AG10803 (cell line): ENCODE results near the gene GATD1.

Experiments used
- DNase-seq: peaks from one replicate; pipeline ENCODE4 v3.0.0; 2010; ENCODE audit warnings: low read depth
- H3K4me3 ChIP-seq: 2 replicates; pipeline ENCODE4 v1.5.1; 2011; ENCODE audit warnings: mild to moderate bottlenecking, low read length, control low read depth
- CTCF ChIP-seq: conservative IDR thresholded peaks from 2 replicates; pipeline ENCODE4 v1.5.1; 2011; ENCODE audit warnings: mild to moderate bottlenecking, low read length, control low read depth, inconsistent platforms

Gene GATD1

GRCh38 chr11:777288-778255 lies at the start of gene GATD1:
GATD1 (minus strand) TSS chr11:777487; CDS start chr11:777462, 25 bp downstream.
- no peak for TF ChIP-seq CTCF
- H3K4me3 ChIP-seq = peak within 1 kb of the TSS; percentile 82
- peak; percentile 78 for DNase-seq

DNA sequence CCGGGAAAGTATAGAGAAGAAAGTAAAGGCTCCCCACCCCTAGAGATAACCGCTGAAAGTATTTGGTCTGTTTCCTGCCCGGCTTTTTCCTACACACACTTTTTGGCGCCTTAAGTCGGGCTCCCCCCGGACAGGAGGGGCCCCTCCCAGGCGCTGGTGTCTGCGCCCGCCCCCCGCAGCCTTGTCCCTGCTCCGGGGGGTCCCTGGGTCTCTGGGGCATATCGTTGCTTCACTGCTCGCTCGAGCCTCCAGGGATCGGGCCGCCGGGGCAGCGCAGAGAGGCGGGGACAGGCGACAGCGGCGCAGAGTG lies 49.5 kb upstream of the GATD1 start:
- no peak overlapping the region for H3K4me3 ChIP-seq
- DNase-seq = no peak

DNA sequence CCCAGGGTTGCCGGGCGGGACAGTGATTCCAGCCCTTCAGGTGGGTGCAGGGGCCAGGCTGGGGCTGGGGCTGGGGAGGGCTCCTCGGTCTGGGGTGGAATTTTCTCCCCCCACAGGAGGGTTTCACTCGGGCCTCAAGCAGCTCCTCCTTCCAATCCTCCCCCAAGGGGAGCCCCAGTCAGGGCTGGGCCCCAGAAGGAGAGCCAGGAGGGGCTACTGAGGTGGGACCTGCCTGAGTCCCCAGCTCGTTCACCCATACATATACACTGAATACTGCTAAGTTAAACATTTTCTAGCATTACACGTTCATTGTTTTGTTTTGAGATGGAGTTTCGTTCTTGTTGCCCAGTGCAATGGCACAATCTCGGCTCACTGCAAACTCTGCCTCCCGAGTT lies 48.9 kb upstream of the GATD1 start:
- DNase-seq = no peak
- TF ChIP-seq CTCF = no peak
- H3K4me3 ChIP-seq = no peak overlapping the region

More for the DNA sequence above, 49.5 kb upstream of the GATD1 start:
- TF ChIP-seq CTCF = no peak

DNA sequence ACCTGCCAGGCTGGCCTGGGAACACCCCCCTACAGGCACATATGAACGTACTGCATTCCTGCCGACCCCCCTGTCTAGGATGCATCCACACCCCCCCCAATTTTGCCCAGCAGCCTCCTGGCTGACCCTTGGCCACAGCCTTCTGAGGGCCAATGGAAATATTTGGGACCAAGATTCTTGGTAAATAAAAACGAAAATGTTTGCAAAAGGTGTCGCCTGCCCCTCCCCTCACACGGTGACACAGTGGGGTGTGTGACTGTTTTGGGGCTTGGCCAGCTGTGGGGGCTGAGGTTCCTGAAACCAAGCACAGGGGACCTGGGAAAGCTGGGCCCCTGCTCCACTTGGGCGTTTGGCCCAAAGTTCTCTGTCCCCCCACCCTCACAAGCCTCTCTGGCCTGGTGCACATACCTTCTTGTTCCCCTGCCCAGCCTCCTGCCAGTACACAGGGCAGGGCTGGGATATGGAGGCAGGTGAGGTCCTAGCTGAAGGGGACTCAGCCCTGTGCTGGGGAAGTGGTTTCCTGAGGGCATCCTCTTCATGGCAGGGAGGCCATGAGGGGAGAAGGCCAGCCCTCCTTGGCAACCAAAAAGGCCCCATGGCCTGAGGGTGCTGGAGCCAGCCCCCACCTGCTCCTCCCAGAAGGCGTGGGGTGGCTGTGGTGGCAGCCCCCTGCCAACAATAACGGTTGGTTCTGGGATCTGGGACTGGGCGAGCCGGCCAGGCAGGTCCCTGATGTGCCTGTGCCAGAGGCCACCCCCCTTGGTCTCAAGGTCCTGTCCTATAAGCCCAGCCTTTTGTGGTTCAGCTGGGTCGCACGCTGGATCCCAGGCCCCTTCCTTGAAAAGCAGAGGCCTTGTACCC lies 48.3 kb upstream of the GATD1 start:
- TF ChIP-seq CTCF = no peak
- no peak for DNase-seq

GRCh38 chr11:824942-825341 lies 47.7 kb upstream of the GATD1 start:
- TF ChIP-seq CTCF = no peak
- H3K4me3 ChIP-seq = no peak overlapping the region
- DNase-seq = no peak

More for the DNA sequence above, 48.3 kb upstream of the GATD1 start:
- no peak overlapping the region for H3K4me3 ChIP-seq

DNA sequence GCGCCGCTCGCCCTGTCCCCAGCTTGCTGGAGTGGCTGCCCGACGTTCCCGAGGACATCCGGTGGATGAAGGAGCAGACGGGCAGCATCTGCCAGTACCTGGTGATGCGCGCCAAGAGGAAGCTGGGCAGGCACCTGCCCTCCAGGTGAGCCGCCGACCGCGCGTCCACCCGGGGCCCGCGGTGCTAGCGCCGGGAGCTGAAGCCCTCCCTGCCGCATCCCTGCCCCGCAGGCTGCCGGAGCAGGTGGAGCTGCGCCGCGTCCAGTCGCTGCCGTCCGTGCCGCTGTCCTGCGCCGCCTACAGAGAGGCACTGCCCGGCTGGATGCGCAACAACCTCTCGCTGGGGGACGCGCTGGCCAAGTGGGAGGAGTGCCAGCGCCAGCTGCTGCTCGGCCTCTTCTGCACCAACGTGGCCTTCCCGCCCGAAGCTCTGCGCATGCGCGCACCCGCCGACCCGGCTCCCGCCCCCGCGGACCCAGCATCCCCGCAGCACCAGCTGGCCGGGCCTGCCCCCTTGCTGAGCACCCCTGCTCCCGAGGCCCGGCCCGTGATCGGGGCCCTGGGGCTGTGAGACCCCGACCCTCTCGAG lies 47.1 kb upstream of the GATD1 start:
- no peak for DNase-seq
- no peak overlapping the region for H3K4me3 ChIP-seq
- TF ChIP-seq CTCF = no peak
